Stimulated activated naive CD8-positive, alpha-beta T cell treated with anti-CD3 and anti-CD28 coated beads, Interleukin-15, Interleukin-2, amounts not matched to agents 100 U/mL and 50 U/mL, for 24 hours (primary cell): ENCODE data around the gene GPR157.
A peak's percentile ranks its signal among the peaks of the same experiment; 100 is the strongest.
"Not testable (repeated sequence)": the region's sequence is repeated elsewhere in the genome, so short reads cannot be mapped to it uniquely, and the experiment has no call there.

Experiments used
- ATAC-seq: fragments of 150-1000 bp; cut with Tn5 transposase; one replicate; pipeline ENCODE4 v1.10.0; 2021
- DNase-seq: peaks from one replicate; pipeline ENCODE4 v3.0.0; 2021

The GPR157 gene

DNA sequence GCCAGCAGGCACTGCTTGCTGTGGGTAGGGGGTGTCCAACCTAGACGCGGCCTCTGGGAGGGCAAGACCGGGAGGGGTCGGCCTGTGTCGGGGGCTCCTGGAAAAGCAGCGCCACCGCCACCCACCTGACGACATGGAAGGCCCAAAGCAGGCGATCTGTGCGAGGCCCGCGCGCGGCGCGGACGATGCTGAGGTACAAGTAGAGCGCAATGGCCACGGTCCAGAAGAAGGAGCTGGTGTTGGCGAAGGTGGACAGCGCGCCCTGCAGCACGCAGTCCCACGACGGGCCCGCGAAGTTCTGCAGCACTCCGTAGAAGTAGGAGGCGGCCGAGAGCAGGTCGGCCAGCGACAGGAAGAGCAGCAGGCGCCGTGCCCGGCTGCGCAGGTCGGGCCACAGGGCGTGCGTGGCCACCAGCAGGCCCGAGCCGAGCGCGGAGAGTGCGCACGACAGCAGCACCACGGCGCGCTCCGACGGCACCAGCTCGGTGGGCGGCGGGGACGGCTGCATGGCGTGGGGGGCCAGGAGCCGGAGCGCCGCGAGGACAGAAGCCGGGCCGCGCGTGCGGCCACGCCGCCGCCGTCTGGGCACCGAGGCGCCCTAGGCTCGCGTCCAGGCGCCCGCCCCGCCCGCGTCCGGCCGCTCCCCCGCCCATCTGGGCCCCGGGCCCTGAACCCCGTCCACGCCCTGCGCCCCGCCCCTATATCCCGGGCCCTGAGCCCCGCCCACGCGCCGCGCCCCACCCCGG, at the start of gene GPR157:
Gene GPR157, minus strand, starts transcription at position 583 of the 746 bp plus-strand sequence. Its CDS starts 75 bp downstream, at position 508.
- DNase-seq (peak; percentile 86), ATAC-seq (peak; percentile 86)

DNA sequence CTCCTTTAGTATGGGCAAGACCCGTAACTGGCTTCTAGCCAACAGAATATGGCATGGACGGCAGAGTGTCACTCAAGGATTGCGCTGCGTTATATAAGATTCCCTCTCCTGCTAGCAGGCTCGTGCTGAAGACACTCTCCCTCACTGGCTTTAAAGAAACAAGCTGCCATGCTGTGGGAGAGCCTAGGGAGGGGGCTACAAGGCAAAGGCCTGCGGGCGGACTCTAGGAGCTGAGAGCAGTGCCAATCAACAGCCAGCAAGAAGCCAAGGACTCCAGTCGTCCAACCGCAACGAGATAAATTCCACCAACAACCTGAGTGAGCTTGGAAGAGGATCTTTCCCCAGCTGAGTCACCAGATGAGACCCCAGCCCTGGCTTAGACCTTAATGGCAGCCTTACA, 45.9 kb upstream of the GPR157 start:
- DNase-seq = no peak
- ATAC-seq = no peak

DNA sequence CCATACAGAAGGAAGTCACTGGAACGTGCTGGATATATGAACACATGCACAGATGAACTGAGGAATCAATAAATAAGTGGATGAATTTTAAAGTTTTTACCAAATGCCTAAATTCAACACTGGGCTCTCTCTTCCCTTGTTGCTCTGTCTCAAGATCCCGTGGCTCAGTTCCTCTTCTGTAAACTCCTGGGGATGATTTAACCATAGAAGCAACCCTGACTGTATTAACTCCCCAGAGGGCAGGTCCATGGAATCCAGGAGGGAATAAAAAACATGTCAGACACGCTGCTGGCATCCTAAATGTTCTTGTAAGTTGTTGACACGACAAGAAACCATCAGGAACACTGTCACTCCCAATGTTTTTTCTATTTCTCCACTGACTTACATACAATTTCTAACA, 45.3 kb upstream of the GPR157 start:
- DNase-seq (no peak), ATAC-seq (no peak)

GRCh38 chr1:9169601-9170137, 40.8 kb upstream of the GPR157 start:
- ATAC-seq (no peak), DNase-seq (no peak)

DNA sequence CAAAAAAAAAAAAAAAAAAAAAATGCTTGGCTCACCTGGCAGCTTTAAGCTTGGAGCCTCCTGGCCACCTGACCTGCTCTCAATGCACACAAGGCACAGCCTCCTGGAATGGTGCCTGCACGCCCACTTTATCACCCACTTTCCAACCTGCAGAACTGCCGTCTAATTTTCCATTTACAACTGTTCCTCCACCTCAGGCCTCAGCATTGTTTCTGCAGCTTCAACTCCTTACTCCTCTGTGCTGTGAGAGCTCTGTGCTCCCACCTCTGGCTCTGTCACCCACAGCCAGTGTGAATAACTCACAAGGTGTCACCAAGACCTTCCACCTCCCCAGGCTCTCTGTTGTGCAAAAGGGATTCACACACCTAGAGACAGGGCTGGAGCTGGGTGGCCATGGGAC, 38.7 kb upstream of the GPR157 start:
- no peak for ATAC-seq

GRCh38 chr1:9166289-9167235, 37.7 kb upstream of the GPR157 start:
- ATAC-seq (no peak), DNase-seq (no peak)

More for the DNA sequence above, 38.7 kb upstream of the GPR157 start:
- DNase-seq = no peak

GRCh38 chr1:9165396-9165795, 36.5 kb upstream of the GPR157 start:
- DNase-seq (no peak), ATAC-seq (no peak)

- no peak for ATAC-seq
- no peak for DNase-seq
Observed at GRCh38 chr1:9164919-9165318, 36.0 kb upstream of the GPR157 start.

DNA sequence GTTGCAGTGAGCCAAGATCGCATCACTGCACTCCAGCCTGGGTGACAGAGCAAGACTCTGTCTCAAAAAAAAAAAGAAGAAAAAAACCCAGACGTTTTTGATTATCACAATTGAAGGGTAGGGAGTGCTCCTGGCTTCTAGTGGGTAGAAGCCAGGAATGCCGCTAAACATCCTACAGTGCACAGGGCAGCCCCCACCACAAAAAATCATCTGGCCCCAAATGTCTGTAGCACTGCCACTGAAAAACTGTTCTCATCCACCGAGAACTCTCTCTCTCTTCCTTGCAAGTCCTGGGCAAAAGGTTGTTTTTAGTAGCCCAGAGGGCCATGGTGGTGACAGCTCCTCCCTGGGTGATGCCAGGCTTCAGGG, 35.6 kb upstream of the GPR157 start:
- ATAC-seq (no peak), DNase-seq (no peak)

GRCh38 chr1:9161963-9162362, 33.1 kb upstream of the GPR157 start:
- DNase-seq (no peak), ATAC-seq (no peak)

GRCh38 chr1:9161342-9161741, 32.4 kb upstream of the GPR157 start:
- DNase-seq = no peak
- no peak for ATAC-seq

DNA sequence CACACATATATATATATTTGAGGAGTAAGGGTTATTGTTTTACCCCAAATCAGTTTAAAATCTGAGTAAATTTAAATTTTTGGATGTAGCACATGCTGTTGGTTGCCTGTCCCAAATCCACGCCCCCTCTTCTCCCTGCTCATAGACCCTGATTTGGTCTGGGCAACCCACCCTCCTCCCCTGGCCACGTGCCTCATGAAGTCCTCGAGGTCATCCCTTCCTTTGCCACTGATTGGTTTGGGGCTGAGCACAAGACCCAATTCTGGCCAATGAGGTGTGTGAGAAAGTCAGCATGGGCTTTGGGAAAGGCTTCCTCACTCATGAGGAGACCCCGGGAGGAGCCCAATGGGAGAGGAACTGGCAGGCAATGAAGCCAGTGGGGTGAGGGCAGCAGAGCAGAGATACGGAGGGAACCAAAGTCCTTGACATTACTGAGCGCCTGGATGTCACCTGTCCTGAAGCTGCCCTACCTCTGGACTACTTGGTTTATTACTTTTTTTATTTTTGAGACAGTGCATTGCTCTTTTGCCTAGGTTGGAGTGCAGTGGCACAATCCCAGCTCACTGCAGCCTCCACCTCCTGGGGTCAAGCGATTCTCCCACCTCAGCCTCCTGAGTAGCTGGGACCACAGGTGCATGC, 31.3 kb upstream of the GPR157 start:
- DNase-seq (no peak), ATAC-seq (no peak)

GRCh38 chr1:9155879-9156278, 27.0 kb upstream of the GPR157 start:
- ATAC-seq (no peak), DNase-seq (no peak)

DNA sequence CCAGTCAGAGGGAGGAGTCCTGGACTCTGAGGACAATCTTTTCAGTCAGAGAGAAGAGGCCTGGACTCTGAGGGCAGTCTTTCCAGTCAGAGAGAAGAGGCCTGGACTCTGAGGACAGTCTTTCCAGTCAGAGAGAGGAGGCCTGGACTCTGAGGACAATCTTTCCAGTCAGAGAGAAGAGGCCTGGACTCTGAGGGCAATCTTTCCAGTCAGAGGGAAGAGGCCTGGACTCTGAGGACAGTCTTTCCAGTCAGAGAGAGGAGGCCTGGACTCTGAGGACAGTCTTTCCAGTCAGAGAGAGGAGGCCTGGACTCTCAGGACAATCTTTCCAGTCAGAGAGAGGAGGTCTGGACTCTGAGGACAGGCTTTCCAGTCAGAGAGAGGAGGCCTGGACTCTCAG, 26.5 kb upstream of the GPR157 start:
- DNase-seq, ATAC-seq: not testable (repeated sequence)

DNA sequence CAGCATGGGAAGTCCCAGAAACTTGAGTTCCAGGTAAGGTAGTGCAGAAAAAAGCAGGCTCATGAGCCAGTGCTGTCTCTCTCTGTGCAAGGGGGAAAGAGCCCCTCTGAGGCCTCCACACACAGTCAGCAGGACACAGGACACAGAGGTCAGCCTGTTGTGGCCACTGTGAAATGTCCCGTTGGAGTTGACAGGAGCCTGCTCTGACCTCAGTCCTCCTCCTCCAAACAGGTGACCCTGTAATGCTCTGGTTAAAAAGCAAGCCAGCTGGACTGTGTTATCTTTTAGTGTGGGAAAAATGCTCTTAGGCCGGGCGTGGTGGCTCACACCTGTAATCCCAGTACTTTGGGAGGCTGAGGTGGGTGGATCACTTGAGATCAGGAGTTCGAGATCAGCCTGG, 24.2 kb upstream of the GPR157 start:
- DNase-seq = no peak
- ATAC-seq = no peak

GRCh38 chr1:9152535-9152934, 23.6 kb upstream of the GPR157 start:
- DNase-seq = no peak
- ATAC-seq = no peak

GRCh38 chr1:9151328-9151860, 22.5 kb upstream of the GPR157 start:
- DNase-seq (no peak), ATAC-seq (no peak)

DNA sequence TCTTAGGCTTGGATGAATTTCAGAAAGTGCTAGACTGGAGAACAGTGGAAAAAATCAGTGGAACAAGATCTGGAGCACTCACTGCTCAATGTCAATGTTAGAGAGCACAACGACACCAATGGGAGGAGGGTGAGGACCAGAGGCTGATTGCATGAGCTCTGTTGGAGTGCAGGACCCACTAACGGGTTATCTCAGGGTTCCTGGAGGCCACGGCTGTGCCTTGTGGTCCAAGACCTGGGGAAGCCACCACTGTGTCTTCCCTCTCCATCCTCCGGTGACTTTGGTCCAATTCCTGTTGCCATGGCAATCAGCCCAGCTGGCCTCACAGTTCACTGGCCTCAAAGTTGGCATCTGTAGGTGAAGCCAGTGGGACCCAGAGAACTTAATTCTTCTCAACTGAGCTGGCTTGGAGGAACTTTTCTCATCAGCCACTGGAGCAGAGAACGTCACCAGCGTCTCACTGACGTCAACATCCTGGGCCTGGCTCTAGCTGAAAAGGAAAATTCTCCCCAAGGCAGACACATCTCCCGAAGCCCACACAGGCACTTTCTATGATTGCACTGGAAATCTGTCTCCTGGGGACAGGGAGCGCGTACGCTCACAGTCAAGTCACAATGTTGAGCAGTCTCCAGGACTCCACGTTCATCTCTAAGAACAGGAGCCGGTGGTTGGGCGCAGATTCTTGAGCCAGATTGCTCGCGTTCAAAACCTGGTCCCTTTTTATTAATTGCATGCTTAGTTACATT, 21.9 kb upstream of the GPR157 start:
- ATAC-seq (no peak), DNase-seq (no peak)

DNA sequence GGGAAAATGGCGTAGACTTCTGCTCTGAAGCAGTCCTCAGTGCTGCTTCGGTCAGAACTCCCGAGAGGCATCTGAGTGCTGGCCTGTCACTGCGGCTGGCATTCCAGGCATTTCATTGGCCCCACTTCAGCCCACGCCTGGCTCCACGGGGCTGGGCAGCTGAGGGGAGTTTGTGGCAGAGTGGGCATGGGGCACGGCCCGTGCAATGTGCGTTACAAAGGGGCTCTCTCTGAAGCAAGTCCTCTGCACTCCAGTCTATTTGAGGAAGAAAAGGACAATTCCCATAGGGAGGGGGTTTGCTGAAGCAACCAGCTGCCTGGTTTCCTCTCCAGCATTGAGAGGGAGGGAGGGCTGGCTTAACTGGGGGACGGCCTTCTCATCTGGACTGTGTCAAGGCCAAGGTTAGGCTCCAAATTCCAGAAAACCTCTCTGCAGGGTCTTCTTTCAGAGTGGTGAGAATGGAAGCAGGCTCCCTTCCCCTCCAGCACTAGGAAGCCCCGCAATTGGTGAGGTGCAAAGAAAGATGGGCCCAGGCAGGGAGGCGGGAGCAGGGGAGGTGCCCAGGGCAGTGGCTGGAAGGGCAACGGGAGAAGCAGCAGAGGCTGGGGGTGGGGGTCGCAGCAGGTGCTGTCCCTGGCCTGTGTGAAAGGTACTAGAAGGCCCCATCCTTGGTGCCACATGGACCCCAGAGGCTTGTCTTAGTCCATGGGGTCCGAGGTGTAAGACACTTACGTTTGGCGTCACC, 21.1 kb upstream of the GPR157 start:
- ATAC-seq = no peak
- DNase-seq = no peak

- DNase-seq = no peak
Observed at GRCh38 chr1:9149151-9149550, 20.2 kb upstream of the GPR157 start.

DNA sequence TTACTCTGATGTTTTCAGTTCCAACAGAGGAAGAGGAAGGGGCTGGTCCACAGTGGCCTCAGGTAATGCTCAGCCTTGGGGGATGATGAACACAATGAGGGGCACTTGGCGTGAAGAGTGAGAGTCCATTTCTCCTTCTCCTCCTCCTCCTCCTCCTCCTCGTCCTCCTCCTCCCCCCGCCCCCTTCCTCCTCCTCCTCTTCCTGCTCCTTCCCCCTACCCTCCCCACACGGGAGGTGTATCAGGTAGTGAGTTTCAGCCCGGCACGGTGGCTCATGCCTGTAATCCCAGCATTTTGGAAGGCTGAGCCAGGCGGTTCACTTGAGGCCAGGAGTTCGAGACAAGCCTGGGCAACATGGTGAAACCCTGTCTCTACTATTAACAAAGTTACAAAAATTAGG, 17.3 kb upstream of the GPR157 start:
- no peak for DNase-seq

More at GRCh38 chr1:9149151-9149550, 20.2 kb upstream of the GPR157 start:
- no peak for ATAC-seq

More for the DNA sequence above, 17.3 kb upstream of the GPR157 start:
- ATAC-seq = no peak
